D341Med (cell line): Measurements from ENCODE around the gene LRIT2.
"Not testable (repeated sequence)": the region's sequence is repeated elsewhere in the genome, so short reads cannot be mapped to it uniquely, and the experiment has no call there.

Source experiments
- DNase-seq: peaks from one replicate; pipeline ENCODE4 v3.0.0; 2012; ENCODE audit warnings: low spot score

LRIT2 gene

DNA sequence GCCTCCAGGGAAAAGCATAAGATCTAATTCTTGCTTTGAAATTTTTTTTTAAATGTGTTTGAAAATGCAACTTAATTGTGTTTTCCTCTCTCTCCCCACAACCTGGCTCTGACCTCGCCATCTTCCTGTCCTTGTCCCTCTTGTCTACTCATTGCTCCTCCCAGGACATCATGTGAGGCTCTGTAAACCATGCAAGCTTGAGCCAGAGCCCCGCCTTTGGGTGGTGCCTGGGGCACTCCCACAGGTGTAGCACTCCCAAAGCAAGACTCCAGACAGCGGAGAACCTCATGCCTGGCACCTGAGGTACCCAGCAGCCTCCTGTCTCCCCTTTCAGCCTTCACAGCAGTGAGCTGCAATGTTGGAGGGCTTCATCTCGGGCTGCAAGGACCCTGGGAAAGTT, 40.8 kb downstream of the LRIT2 start:
- no peak for DNase-seq

DNA sequence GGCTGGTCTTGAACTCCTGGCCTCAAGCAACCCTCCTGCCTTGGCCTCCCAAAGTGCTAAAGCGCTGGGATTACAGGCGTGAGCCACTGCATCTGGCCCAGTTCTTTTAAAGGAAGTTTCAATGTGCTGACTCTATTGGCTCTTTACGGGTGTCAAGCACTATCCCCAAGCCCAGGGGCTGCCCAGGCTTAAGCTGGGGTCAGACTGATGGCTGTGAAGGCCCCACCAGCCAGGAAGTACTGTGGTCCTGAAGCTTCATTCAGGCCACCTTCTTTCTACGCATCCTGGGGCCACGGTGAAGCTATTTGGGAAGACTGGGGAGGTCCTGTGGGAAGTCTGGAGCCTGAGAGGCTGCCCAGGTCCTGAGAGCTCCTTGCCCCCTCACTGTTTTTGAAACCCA, 43.7 kb downstream of the LRIT2 start:
- DNase-seq, result no peak

DNA sequence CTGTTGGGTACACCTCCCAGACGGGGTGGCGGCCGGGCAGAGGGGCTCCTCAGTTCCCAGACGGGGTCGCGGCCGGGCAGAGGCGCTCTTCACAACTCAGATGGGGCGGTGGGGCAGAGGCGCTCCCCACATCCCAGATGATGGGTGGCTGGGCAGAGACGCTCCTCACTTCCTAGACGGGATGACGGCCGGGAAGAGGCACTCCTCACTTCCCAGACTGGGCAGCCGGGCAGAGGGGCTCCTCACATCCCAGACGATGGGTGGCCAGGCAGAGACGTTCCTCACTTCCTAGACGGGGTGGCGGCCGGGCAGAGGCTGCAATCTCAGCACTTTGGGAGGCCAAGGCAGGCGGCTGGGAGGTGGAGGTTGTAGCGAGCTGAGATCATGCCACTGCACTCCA, 45.0 kb downstream of the LRIT2 start:
- not testable (repeated sequence) for DNase-seq

DNA sequence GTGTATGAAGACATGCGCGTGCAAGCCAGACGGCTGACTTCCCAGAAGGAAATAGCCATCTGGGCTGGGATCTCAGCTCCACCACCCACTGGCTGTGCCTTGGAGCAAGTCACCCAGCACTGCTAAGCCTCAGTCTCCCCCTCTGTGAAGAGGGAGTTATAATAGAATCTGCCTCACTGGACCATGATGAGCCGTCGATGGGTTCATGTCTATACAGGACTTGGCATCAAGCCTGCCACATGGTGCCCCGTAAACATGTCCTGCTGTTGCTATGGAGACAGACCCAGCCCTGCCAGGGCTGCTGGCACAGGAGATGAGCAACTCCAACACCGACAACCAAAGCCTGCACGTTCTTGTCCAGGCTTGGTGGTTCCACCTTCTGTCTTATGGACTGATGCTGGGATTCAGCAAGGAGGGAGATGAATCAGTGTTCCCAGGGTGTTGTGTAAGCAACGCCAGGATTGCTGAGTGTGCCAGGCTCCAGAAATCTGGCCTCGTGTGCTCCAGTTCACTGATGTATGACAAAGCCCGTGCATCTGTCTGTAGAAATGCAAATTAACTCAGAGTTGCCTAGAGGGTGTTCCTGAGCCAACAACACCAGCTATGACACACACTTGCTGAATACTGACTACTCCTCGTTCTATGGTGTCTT, 46.2 kb downstream of the LRIT2 start:
- DNase-seq, result peak; percentile 71

DNA sequence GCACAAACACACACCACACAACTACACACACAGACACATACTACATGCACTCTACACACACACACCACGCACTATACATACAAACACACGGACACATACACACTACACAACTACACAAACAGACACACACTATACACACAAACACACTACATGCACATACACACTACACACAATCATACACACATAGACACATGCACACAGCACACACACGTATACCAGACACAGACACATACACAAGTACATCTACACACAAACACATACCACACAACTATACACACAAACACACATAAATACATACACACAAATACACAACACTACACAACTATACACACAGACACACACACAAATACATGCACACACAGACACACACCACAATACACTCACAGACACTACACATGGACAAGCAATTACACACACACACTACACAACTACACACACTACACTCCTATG, 47.2 kb downstream of the LRIT2 start:
- no peak for DNase-seq

DNA sequence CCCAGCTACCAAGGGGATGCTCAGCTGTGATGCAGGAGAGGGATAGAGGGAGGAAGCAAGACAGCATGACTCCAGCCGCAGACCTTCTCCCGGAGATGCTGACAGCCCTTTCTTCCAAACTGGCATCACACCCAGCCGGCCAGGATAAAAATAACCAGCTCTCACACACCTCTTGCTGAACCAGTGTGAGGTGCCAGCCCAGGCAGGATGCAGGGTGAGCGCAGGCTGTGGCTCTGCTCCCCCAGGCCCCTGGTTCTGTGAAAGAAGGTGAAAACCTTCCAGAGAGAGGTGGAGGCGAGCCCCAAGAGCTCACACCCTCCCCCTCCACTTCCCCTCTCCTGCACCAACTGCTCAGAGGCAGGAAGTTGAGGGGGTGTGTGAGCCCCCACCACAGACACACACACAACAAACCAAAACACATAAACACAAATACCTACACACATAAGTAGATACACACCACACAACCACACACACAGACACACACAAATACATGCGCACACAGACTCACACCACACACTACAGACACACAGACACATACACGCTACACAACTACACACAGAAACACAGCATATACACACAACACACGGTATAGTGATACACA, 47.7 kb downstream of the LRIT2 start:
- DNase-seq, result no peak

DNA sequence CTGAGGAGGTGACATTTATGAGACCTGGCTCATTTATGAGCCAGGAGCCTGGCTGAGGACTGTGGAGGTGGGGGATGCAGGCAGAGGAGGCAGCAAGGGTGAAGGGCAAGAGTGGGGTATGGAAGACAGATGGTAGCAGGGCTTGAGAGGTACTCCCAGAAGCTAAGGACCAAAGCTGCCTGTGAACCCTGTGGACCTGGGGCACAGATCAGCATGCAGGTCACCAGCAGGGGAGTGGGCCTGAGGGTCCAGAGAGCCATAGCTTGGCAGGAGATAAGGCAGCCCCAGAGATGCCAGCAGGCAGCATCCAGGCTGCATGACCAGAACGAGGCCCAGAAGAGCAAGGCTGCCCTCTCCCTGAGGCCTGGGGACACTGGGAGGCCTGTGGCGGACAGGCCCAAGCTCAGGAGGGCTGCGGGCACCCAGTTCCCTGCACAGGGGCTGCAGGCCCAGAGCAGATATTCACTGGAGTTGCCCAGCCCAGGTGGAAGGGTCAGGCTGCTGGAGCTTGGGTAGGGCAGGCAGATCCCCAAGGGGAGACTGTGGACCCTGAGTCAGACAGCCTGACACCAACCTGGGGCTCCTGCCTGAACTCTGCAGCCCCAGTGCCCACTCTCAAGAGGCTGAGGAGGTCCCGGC, 48.4 kb downstream of the LRIT2 start:
- DNase-seq, result no peak

DNA sequence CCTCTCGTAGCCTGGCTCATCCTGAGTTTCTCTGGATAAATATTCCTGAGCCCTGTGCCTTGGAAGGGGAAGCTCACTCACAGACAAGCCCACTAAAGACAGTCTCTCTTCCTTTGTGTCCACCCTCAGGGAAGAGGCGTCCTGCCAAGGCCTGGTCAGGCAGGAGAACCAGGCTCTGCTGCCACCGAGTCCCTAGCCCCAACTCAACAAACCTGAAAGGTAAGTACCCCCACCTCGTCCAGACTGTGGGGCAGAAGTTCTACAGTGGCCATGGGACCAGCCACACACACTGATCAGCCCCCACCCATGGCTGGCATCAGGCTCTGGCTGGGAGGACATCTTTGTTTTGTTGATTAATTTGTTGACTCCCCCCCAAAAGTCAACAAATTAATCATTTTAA, 49.0 kb downstream of the LRIT2 start:
- no peak for DNase-seq

DNA sequence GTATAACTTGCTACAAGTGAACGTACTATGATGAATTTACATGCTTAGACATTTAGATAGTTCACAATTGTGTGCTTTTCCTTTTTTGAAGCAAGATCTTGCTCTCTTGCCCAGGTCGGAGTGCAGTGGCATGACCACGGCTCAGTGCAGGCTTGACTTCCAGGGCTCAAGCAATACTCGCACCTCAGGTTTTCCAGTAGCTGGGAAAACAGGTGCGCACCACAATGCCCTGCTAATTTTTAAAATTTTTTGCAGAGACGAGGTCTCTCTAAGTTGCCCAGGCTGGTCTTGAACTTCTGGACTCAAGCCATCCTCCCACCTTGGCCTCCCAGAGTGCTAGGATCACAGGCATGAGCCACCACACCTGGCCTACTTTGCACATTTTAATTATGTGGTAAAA, 49.9 kb downstream of the LRIT2 start:
- no peak for DNase-seq

DNA sequence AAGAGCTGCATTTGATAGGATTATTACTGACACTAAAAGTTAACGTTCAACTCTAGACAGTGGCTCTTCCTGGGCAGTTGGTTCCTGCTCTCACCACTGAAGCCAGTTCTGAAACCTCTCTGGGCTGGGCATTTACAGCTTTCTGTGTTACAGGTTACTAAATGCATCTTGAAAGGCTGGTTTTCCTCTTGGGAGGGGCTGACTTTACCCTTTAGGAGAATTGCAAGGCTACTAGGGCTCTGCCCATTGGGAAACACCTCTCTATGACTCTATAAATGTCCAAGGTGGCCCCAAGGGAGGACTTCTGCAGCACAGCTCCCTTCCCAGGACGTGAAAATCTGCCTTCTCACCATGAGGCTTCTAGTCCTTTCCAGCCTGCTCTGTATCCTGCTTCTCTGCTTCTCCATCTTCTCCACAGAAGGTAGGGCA, 51.8 kb downstream of the LRIT2 start, which contains the start of gene GPR15LG:
TSS of gene GPR15LG (plus strand) at position 301 of the 429 bp plus-strand sequence. CDS start at position 352, 51 bp downstream.
- DNase-seq, result no peak

DNA sequence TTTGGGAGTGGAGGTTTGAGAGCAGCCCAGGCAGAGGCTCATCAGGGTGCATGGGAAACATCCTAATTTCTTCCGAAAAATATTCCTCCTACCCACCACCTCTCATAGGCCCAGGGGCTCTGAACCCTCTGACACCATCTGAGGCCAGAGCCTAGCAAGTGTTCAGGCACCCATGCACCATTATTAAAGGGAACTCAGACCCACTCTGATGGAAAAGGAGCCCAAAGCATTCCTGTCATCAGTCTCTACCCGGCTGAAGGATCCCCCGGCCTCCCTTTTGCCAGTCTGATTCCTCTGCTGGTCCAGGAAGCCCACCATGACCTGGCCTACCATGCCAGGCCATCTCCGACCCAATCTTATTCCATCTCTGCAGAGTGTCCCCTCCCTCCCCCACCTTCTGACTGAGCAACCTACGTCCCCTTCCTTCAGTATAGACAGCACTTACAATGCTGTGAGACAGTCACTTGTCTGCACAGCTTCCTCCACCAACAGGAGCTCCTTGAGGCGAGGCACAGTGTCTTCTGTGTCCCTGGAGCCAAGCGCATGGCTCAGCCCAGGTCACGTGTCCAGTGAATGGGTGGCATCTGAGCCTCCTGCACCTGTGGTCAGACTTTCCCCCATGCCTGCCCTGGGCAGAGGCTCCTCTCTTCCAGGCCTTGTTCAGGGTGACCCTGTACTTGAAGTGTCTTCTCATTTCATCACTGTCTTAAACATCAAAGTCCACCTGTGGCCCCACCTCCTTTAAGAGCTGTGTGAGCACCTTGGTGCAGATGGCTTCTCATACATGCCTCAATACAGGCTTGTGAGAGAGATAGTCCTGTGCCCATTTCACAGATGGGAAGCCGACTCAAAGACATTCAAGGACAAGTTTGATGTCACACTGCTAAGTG, 52.6 kb downstream of the LRIT2 start:
- no peak for DNase-seq

DNA sequence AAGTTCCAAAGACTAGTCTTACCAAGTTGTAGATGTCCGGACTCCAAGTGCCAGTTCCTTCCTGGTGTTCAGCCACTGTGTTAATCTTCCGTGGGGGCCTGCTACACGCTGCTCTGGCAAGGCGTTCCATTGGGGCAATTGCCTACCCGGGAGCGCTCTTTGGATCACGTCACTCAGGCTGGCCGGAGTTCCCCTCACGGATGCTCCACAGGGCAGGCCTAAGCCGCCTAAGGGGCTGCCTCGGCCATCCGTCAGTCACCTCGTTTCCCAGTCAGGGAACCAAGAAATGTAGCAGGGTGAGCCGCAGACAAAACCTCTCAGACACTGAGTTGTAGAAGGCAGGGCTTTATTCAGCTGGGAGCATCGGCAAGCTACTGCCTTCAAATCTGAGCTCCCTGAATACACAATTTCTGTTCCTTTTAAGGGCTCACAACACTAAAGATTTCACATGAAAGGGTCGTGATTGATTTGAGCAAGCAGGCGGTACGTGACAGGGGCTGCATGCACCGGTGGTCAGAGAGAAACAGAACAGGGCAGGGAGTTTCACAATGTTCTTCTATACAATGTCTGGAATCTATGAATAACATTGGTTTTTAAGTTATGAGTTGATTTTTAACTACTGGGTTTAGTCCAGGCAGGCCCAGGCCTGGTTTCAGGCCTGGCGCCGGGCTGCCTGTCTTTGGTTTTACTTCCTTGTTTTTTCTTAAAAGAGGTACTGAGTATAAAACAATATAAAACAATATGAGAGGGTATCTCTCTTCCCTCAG, 53.5 kb downstream of the LRIT2 start:
- not testable (repeated sequence) for DNase-seq

DNA sequence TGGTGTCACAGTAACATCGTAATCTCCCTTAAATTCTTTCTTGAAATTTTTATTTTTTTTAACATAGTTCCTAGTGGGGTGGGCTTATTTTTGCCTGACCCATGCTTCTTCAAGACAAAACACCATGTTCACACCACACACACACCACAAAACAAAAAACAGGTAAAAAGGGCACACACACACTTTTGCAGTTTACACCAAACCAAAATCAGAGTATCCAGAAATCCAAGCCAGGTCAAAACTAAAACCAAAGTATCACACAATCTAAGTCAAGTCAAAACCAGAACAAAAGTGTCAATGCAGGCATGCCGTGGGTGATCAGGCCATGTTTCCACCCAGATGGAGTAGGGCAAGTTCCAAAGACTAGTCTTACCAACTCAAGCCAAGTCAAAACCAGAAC, 54.1 kb downstream of the LRIT2 start:
- DNase-seq, result not testable (repeated sequence)
